Aortic smooth muscle cell (primary cell): Measurements from ENCODE around the gene DCUN1D4. TPM values are rescaled to one million over a fixed set of nuclear protein-coding genes. Genes with fewer than 3 reads are reported as not detected.

Experiments
- total RNA-seq: library from RNA; depleted of rRNA; stranded (reverse); fragments of >200 nt; gene quantifications from 2 replicates; pipeline ENCODE4 v1.2.3, GENCODE V29; 2014

The DCUN1D4 gene
- total RNA-seq: 41.0 and 45.8 TPM in 2 replicates

DNA sequence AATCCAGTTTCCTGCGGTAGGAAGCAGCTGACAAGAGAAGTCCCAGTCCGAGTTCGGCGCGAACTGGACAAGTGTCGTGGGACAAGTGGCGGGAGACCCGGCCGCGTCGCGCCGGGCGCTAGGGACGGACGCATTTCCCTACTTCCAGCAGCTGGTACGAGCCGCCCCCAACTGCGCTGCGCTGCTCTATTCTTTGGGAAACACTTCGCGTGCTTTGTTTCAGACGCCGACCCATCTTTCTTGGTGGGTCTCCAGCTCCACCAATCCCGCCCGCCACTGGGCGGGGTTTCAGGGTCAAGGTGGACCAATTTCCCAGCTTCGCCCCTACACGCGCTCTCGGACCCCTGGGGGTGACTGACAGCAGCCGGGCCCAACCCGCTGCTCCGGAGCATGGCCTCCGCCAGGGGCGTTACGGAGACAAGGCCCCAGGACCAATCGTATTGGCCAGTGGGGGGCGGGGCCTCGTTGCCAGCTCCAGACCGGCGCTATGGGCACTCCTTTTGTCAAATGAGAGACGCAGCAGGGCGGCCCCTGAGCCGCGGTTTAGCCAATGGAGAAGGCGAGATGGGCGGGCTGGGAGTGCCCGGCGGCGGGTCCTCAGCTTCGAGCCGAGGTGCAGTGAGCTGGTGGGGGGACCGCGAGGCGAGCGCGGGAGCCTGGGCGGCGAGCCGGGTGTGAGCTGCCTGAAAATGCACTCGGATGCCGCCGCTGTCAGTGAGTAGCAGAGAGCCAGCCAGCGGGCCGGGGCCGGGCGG is at the start of gene DCUN1D4:
Gene DCUN1D4 (plus strand): TSS at position 600 of the 755 bp plus-strand sequence. CDS start 90 bp downstream, at position 690.

Other genes starting within 250 kb of the DCUN1D4 start
- 0.53 and 0.56 TPM in 2 replicates for gene LRRC66, start 177.2 kb downstream of the DCUN1D4 start, total RNA-seq
- gene SGCB, start 195.1 kb downstream of the DCUN1D4 start, total RNA-seq: 39.6 and 49.5 TPM in 2 replicates
- gene SPATA18, start 208.2 kb downstream of the DCUN1D4 start, total RNA-seq: 7.5 and 10.1 TPM in 2 replicates